ENCODE data around the gene IRF2BP1.

DNA sequence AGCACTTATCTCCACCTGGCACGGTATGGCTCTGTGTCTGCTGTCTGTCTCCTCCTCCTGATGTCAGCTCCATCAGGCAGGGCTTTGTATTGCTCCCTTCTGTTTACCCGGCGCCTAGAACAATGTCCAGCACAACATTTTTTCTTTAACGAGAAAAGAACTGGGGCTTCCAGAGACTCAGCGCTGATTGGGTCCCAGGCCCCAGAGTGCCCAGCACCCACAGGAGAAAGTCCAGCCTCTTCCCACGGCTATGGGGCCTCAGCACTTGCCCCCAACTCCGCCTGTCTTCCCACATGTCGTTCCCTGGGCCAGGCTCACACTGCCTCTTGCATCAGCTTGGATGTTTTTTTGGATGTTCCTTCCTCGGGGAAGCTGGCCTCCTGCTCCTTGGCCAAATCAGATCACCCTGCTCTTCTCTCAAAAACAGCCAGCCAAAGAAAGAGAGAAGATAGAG lies 9.6 kb upstream of the IRF2BP1 start:
- TF ChIP-seq, protein P1, sequence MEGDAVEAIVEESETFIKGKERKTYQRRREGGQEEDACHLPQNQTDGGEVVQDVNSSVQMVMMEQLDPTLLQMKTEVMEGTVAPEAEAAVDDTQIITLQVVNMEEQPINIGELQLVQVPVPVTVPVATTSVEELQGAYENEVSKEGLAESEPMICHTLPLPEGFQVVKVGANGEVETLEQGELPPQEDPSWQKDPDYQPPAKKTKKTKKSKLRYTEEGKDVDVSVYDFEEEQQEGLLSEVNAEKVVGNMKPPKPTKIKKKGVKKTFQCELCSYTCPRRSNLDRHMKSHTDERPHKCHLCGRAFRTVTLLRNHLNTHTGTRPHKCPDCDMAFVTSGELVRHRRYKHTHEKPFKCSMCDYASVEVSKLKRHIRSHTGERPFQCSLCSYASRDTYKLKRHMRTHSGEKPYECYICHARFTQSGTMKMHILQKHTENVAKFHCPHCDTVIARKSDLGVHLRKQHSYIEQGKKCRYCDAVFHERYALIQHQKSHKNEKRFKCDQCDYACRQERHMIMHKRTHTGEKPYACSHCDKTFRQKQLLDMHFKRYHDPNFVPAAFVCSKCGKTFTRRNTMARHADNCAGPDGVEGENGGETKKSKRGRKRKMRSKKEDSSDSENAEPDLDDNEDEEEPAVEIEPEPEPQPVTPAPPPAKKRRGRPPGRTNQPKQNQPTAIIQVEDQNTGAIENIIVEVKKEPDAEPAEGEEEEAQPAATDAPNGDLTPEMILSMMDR (IDR thresholded peaks at IDR 0.05 in 4 of 5, conservative IDR thresholded peaks at IDR 0.05 in 1 of 5): no peak
- TF ChIP-seq POLR2A (IDR thresholded peaks at IDR 0.05): no peak
